UCSD-AML1 (cell line): ENCODE results near the gene SLC1A7.

Source experiments
- DNase-seq: peaks from one replicate; lab custom pipeline; 2025; ENCODE audit not compliant: unreplicated experiment; lab: John Stamatoyannopoulos, UW

The SLC1A7 gene

DNA sequence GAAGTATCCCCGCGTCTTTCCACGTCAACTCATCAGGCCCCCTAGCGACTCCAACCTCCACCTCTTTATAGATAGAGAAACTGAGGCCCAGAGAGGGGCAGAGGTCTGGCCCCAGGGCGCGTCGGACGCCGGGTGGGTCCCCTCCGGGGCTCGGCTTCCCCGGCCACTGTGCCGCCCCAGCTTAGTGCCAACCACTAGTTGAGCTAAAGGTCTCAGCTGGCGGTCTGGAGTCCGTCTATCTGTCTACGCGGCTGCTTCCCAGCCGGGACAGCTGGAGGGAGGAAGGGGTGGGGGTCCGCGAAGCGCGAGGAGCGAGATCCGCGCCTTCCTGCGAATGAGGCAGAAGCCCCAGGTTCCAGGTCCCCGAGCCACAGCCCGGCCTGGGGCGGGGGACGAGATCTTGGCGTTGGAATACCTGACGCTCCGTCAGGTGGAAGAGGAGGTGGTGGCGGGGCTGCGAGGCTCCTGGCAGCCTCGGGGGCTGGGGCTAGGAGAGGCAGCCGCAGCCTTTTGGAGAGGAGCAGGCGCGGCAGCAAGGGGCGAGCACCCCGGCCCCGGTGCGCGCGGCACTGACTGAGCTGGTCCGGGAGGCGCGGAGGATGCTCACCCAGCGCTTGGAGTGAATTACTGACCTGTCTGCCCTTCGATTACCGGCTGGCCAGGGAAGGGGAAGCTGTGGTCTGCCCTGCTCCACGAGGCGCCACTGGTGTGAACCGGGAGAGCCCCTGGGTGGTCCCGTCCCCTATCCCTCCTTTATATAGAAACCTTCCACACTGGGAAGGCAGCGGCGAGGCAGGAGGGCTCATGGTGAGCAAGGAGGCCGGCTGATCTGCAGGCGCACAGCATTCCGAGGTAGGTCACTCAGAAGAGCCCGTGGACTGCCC is 79.5 kb downstream of the SLC1A7 start:
- DNase-seq: no peak

DNA sequence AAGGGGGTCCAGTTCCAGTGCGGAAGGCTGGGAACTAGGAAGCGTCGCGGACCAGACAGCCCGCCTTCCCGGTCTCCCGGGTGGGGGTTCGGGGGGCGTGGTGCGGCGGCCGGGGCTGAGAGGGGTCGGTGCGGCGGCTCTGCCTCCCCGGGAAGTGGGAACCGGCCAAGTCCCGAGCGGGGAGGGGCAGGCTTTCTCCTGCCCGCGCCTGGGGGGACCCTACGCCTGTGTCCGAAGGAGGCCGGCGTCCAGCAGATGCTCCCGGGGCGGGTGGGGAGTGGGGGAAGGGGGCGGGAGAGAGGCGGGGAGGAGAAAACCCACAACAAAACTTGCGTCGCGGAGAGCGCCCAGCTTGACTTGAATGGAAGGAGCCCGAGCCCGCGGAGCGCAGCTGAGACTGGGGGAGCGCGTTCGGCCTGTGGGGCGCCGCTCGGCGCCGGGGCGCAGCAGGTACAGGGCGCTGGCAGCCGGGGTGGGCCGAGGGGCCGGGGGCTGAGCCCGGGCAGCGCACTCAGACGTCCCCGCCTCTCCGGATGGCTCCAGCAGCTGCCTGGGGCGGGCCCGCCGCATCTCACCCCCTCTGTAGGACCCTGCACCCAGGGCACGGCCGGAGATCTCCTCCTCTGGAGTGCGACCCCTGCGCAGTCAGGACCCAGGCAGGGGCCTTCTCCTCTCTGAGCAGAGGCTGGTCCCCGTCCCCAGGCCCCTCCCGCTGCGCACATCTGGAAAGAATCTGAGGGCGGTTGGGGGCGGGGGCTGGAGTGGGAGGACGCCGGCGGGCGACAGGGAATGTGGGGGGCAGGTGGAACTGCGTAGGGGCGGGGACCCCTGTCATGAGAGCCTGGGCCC is 80.4 kb downstream of the SLC1A7 start, which contains the start of gene PODN:
TSS of gene PODN (plus strand) at position 355 of the 849 bp plus-strand sequence. CDS start 7,643 bp downstream, outside the sequence.
- no peak for DNase-seq

DNA sequence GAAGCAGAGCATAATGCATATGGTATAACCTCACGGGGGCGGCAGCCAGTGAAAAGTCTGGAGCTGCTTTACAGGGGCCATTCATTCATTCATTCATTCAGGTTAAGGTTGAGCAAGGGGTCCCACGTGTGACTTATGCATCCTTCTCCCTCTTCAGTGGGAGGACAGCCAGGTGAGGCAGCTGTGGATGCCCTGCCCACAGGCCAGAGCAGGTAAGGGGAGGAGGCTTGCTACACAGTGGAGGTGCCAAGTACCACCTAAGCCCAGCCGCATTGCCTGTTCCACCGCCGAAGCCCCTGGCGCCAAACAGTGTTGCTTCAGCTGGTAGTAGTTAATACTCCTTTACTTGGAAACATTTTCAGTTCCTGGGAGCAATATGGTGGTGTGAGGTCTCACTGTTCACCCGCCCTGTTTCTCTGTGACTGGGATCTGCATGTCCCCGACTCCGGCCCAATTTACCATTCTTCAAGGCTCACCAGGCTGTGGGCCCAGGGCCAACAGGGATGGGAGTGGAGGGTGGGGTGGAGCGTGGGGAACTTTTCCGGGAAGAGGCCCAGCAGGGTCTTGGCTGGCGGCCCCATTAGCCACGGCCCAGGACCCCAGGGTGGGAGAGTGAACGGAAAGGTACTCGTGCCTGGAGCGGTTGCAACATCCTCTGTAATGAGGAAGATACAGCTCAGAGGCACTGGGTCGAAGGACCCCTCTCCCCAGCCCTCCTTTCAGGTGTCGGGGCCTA is 81.1 kb downstream of the SLC1A7 start:
- no peak for DNase-seq

DNA sequence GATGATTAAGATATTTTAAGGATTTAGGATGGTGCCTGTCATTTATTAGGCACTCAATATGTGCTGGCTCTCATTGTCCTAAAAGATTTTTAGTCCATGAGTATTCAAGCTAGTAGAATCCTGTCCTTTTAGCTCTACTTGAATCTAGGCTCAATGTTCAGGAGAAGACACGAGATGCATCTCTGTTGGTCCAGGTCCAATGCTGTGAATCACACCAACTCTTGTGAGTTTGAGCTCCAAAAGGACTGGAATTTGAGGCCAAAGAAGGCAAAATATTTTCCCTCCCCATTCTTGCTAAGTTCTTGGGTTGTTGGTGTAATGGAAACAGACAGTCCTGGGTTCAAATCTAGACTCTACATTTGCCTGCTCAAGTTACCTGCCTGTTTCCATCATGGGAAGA is 81.9 kb downstream of the SLC1A7 start:
- no peak for DNase-seq

DNA sequence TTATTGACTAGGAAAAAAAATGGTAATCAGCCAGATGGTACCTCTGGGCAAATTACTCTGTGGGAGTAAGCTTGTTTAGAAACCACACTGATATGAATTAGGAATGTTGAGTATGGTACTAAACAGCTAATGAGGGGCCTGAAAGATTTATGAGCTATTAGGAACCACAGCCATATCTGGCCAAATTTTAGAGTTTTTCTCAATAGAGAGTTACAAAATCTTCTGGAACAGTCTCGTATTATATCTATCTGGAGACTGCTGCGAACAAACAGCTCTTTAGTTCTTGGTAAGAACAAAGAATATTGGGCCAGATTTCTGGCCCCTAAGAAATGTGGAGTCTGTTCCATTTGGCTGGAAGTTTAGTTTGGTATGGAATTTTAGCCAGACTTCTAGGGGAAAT is 85.3 kb downstream of the SLC1A7 start:
- DNase-seq: no peak

DNA sequence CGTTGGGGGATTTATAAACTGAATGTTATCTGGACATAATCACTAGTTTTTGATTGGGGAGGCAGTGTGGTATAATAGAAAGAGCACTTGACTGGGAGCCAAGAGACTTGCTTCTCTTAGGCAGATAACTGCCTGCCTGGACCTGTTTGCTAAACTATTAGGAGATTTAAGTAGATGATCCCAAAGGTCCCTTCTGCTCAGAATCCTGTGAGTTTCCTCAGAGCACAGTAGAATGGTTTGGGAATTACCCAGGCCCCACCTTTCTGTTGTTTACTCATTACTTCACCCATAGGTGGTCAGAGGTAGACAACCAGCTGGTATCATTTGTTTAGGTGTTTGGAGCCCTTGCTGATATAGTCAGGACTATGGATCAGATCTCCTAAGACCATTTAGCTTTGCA is 90.8 kb downstream of the SLC1A7 start:
- no peak for DNase-seq

DNA sequence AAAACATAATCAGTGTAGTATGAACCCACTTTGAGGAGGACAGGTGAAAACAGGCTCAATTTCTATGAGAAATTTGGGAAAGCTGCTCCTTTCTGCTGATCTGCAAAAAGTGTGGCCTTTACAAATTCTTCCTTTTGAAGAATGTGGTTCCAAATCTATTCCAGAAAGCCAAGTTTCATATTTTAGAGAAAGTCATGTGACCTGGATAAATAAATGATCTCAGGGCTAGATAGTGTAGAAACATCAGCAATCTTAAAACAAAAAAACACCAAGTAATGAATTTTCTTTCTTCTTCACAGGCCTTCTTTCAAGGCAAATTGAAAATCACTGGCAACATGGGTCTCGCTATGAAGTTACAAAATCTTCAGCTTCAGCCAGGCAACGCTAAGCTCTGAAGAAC is 92.1 kb downstream of the SLC1A7 start:
- DNase-seq: no peak

DNA sequence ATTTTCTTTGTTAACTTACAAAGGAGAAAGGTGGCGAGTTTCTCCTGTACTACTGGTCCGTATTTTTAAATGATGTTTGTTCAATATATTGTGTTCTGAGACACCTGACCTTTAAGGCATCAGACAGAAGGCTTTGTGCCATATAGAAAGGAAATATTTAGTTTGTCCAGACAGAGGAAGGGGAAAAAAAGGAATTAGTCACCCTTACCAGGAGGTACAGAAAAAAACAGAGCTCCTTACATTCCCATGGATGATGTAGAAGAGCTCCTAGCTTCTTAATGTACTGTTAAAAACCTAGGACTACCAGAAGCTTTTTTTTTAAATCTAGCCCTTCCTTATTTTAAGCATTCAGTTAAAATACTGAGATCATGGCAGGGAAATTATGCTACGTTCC is 92.9 kb downstream of the SLC1A7 start:
- DNase-seq: no peak

DNA sequence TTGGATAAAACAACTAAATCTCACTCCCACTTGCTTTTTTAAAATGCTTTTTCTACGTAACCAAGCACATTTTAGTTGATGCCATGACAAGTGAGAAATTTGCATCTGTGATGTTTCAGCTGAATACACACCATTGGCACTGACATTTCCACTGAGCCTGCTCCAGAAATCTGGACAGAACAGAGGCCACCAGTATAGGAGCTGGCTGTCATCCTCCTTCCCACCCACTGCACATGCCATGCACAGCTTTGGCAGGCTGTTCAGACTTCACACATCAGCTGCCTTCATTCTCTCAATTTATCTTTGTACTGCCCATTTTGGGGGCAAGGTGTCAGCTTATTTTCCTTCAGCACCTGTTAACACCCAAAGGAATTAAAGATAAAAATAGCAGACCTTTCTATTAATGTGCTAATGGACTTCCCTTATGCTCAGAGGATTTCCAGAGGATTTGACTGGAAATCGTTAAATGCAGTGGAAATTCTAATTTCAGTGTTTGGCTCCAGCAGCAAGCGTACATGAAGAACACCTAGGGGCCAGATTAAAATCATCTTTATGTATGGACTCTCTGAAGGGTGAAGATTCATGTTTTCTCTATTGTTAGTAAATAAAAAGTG is 93.4 kb downstream of the SLC1A7 start:
- DNase-seq: no peak

DNA sequence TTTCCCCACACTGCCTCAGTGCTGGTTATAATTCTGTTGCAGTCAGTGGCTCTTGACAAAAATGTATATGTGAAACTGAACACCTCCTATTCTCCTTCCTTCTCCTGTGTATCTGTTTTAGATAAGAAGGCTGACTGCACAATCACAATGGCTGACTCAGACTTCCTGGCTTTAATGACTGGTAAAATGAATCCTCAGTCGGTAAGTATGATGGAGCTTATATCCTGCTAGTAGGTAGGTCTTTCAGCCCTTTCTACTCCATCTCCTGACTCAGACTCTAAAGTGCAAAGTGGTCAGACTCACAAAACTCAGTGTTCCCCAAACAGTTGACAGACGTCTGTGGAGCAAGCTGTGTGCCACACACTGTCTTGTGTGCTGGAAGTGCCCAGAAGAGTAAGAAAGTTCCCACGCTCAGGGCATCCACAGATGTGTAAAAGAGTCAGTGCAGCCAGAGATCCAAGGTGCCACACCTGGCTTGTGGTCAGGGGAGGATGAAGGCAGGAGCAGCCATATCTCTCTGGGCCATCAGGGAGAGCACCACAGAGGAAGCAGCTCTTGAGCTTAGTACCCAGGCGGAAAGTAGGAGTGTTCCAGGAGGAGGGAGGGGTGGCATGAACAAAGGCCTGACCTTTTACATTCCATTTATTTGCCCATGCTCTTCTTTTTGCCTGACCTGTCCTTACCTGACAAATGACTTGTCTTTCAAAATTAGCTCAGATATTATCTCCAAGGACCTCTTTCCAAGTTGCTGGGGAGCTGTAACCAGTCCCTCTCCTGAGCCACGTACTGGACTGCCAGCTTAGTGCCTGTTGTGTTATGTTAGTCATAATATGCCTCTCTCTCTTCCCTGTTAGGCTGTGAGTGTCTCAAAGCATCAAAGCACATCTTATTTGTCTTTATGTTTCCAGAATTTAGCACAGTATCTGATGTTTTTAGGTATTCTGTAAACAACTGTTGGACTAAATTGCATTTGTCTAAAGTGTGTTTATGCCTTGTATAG is 94.4 kb downstream of the SLC1A7 start:
- no peak for DNase-seq

DNA sequence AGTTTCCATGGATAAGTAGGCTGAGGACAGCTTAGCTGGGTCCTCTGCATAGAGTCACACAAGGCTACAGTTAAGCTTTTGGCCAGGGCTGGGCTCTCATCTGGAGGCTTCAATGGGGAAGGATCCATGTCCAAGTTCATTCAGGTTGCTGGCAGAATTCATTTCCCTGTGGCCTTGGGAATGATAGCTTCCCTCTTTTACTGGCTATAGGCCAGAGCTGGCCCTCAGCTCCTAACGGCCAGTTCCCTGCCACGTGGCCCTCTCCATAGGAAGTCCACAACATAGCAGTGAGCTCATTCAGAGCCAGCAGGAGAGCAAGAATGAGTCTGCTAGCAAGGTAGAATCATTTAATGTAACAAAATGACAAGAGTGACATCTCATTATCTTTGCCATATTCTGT is 95.5 kb downstream of the SLC1A7 start:
- no peak for DNase-seq

DNA sequence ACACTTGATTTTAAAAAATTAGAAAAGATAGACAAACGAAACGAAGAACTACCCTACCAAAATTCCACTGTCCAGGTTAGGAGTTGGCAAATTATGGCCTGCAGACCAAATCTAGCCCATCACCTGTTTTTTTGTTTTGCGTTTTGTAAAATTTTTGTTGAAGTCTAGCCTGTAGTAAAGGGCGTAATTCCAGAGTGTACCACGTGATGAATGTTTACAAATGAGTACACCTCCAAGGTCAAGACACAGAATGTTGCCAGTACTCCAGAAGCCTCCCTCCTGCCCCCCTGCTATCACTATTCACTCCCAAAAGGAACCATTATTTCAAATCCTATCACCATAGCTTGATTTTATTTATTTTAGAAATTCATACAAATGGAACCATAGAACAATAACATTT is 97.5 kb downstream of the SLC1A7 start:
- no peak for DNase-seq

DNA sequence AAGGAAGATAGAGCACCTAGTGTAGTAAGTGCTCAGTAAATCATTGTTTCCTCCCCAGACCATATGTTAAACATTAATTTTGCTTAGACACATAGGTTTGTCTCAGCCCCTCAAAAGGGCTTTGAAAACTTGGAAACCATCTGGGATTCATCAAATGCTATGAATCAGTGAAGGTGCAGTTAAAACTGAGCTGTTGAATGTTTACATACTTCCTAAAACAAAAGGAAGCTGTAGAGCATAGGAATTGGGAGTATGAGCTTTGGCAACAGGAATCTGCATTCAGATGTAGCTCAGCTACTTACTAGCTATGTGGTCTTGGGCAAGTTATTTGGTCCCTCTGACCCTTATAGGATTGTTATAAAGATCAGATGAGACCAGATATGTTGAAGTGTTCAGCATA is 99.2 kb downstream of the SLC1A7 start:
- DNase-seq: no peak

DNA sequence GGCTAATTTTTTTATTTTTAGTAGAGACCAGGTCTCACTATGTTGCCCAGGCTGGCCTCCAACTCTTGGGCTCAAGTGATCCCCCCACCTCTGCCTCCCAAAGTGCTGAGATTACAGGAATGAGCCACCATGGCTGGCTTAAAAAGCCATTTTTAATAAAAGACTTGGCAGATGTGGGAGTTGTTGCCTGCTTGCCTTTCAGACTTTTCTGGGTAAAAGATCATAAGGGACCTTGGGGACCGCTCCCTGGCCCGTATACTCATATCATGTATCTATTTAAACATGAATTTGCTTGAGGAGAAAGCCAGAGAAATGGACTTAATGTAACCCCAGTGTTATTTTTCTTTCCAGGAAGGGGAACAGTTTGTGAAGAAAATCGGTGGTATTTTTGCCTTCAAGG is 103.9 kb downstream of the SLC1A7 start:
- DNase-seq: no peak
